Neural progenitor cell (in vitro differentiated cells): ENCODE measurements around the gene ZKSCAN1.

Experiments used
- CTCF ChIP-seq: fragments of 200-600 bp; sonication (generic); IDR thresholded peaks from 2 replicates; pipeline ENCODE4 v1.5.1; 2017; ENCODE audit warnings: antibody characterized with exemption, mild to moderate bottlenecking
- EZH2 ChIP-seq: fragments of 200-600 bp; sonication (generic); IDR thresholded peaks from 2 replicates; pipeline ENCODE4 v1.6.1; 2017; ENCODE audit warnings: antibody characterized with exemption, mild to moderate bottlenecking, moderate library complexity
- EZH2phosphoT487 ChIP-seq: fragments of 200-600 bp; sonication (generic); IDR thresholded peaks from 2 replicates; pipeline ENCODE4 v1.6.1; 2017; ENCODE audit warnings: antibody characterized with exemption

GRCh38 chr7:100021297-100021696 lies 5.9 kb downstream of the ZKSCAN1 start:
- no peak for TF ChIP-seq CTCF
- no peak for TF ChIP-seq EZH2
- no peak for TF ChIP-seq EZH2phosphoT487
